ENCODE results near the gene NTNG1.

The NTNG1 gene

GRCh38 chr1:107264007-107264406, 123.2 kb downstream of the NTNG1 start:
- Histone ChIP-seq H3K4me3 (ENCODE audit: low read depth in 1 of 2, low read length in 2 of 2) (no peak overlapping the region), H3K4me1 (ENCODE audit: control insufficient read depth in 1 of 2, insufficient read depth in 2 of 2, low read length in 2 of 2) (no peaks in the 10 kb centered on the region), H3K27ac (ENCODE audit: low read length) (no peak overlapping the region), H3K27me3 (ENCODE audit: low read depth, low read length) (no peaks in the 10 kb centered on the region), H3K36me3 (ENCODE audit: control insufficient read depth in 1 of 2, insufficient read depth in 2 of 2, low read length in 2 of 2) (no peaks in the 10 kb centered on the region), H3K9me3 (ENCODE audit: control insufficient read depth in 1 of 2, low read length in 2 of 2) (no peaks in the 10 kb centered on the region)

DNA sequence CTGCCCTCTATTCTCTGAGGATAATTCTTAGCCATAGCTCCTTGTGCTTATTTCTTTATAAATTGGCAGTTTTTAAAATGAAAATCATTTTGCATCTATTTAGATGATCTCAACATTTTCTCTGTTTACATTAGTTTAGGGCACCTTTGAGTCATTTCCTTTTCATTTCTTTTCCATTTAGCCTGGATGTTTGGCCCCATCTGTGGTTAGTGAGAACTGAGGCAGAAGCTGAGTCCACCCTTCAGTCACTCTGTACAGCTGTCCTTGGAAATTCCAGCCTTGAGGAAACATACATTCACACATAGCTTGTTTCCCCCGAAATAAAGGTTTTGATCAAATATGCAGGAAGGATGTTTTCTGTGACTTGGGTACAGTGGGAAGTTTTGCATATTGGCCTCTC, 123.7 kb downstream of the NTNG1 start:
- Histone ChIP-seq H3K27ac (ENCODE audit: low read length) (no peak overlapping the region), H3K4me3 (ENCODE audit: low read depth in 1 of 2, low read length in 2 of 2) (no peak overlapping the region), H3K9me3 (ENCODE audit: control insufficient read depth in 1 of 2, low read length in 2 of 2) (no peaks in the 10 kb centered on the region), H3K27me3 (ENCODE audit: low read depth, low read length) (no peaks in the 10 kb centered on the region), H3K36me3 (ENCODE audit: control insufficient read depth in 1 of 2, insufficient read depth in 2 of 2, low read length in 2 of 2) (no peaks in the 10 kb centered on the region), H3K4me1 (ENCODE audit: control insufficient read depth in 1 of 2, insufficient read depth in 2 of 2, low read length in 2 of 2) (no peaks in the 10 kb centered on the region)

- H3K4me1 ChIP-seq (ENCODE audit: control insufficient read depth in 1 of 2, insufficient read depth in 2 of 2, low read length in 2 of 2): no peaks in the 10 kb centered on the region
- H3K27ac ChIP-seq (ENCODE audit: low read length): no peak overlapping the region
- no peaks in the 10 kb centered on the region for H3K36me3 ChIP-seq (ENCODE audit: control insufficient read depth in 1 of 2, insufficient read depth in 2 of 2, low read length in 2 of 2)
- no peak overlapping the region for H3K4me3 ChIP-seq (ENCODE audit: low read depth in 1 of 2, low read length in 2 of 2)
- H3K27me3 ChIP-seq (ENCODE audit: low read depth, low read length): no peaks in the 10 kb centered on the region
- no peaks in the 10 kb centered on the region for H3K9me3 ChIP-seq (ENCODE audit: control insufficient read depth in 1 of 2, low read length in 2 of 2)
These were observed 126.7 kb downstream of the NTNG1 start for GRCh38 chr1:107267489-107267888.

- H3K27me3 ChIP-seq (ENCODE audit: low read depth, low read length): no peaks in the 10 kb centered on the region
- no peaks in the 10 kb centered on the region for H3K9me3 ChIP-seq (ENCODE audit: control insufficient read depth in 1 of 2, low read length in 2 of 2)
- no peaks in the 10 kb centered on the region for H3K4me1 ChIP-seq (ENCODE audit: control insufficient read depth in 1 of 2, insufficient read depth in 2 of 2, low read length in 2 of 2)
- no peaks in the 10 kb centered on the region for H3K36me3 ChIP-seq (ENCODE audit: control insufficient read depth in 1 of 2, insufficient read depth in 2 of 2, low read length in 2 of 2)
- no peak overlapping the region for H3K27ac ChIP-seq (ENCODE audit: low read length)
- no peak overlapping the region for H3K4me3 ChIP-seq (ENCODE audit: low read depth in 1 of 2, low read length in 2 of 2)
These were observed 131.5 kb downstream of the NTNG1 start for GRCh38 chr1:107272321-107272720.

DNA sequence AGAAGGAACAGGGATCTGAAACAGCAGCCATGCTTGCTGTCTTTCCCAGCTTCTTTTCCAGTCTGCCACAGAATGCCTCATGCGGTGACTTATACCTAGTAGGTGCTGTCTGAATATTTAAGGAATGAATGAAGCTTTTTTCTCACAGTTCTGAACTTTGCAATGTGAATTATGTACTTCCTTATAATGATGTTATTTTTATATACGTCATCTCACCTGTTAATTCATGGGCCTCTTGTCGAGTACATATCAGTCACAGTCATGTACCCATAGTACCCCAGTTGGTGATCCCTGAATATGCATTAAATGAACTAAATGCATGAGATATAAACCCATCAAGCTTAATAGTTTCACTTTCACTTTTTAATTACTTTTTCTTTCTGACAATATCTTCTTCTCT, 132.7 kb downstream of the NTNG1 start:
- Histone ChIP-seq H3K27me3 (ENCODE audit: low read depth, low read length) (no peaks in the 10 kb centered on the region), H3K27ac (ENCODE audit: low read length) (no peak overlapping the region), H3K9me3 (ENCODE audit: control insufficient read depth in 1 of 2, low read length in 2 of 2) (no peaks in the 10 kb centered on the region), H3K36me3 (ENCODE audit: control insufficient read depth in 1 of 2, insufficient read depth in 2 of 2, low read length in 2 of 2) (no peaks in the 10 kb centered on the region), H3K4me3 (ENCODE audit: low read depth in 1 of 2, low read length in 2 of 2) (no peak overlapping the region), H3K4me1 (ENCODE audit: control insufficient read depth in 1 of 2, insufficient read depth in 2 of 2, low read length in 2 of 2) (no peaks in the 10 kb centered on the region)

- Histone ChIP-seq H3K9me3 (ENCODE audit: control insufficient read depth in 1 of 2, low read length in 2 of 2) (no peaks in the 10 kb centered on the region), H3K36me3 (ENCODE audit: control insufficient read depth in 1 of 2, insufficient read depth in 2 of 2, low read length in 2 of 2) (no peaks in the 10 kb centered on the region), H3K27ac (ENCODE audit: low read length) (no peak overlapping the region), H3K27me3 (ENCODE audit: low read depth, low read length) (no peaks in the 10 kb centered on the region), H3K4me3 (ENCODE audit: low read depth in 1 of 2, low read length in 2 of 2) (no peak overlapping the region), H3K4me1 (ENCODE audit: control insufficient read depth in 1 of 2, insufficient read depth in 2 of 2, low read length in 2 of 2) (no peaks in the 10 kb centered on the region)
These were observed 133.4 kb downstream of the NTNG1 start for GRCh38 chr1:107274227-107274626.

DNA sequence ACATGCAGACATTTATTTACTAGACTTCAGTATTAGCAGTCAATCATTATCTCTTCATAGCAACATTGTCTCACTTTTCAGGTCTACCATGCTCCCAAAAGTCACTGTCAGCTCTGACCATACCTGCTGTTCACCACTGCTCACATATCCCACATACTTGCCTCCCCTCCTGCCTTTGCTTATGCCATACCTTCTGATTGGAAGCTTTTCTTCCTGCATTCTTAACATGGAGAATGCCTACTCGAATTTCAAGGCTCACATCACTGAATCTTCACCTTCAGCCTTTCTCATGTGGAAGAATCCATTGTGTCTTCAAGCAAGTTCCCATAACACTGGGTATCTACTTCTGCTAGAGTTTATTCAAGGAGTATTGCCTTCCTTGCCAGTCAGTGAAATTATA, 135.4 kb downstream of the NTNG1 start:
- Histone ChIP-seq H3K27me3 (ENCODE audit: low read depth, low read length) (no peaks in the 10 kb centered on the region), H3K4me1 (ENCODE audit: control insufficient read depth in 1 of 2, insufficient read depth in 2 of 2, low read length in 2 of 2) (no peaks in the 10 kb centered on the region), H3K36me3 (ENCODE audit: control insufficient read depth in 1 of 2, insufficient read depth in 2 of 2, low read length in 2 of 2) (no peaks in the 10 kb centered on the region), H3K4me3 (ENCODE audit: low read depth in 1 of 2, low read length in 2 of 2) (no peak overlapping the region), H3K9me3 (ENCODE audit: control insufficient read depth in 1 of 2, low read length in 2 of 2) (no peaks in the 10 kb centered on the region), H3K27ac (ENCODE audit: low read length) (no peak overlapping the region)

DNA sequence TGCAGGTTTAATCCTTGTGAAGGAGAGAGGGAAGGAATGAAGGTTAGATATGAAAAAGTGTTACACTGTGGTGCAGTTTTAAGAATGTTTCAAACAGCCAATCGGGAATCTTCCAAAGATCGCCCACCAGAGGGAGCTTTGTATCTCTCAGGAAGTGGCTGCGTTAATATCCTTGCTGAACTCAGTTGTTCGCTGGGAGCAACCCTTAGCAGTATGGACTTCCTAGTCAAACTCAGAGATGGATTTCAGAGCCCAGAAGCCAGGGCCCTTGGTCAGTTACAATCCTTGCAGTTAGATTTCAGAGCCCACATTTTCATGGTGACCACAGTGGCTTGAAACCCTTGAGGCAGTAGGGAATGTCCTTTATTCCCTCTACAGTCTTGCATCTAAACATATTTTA, 136.2 kb downstream of the NTNG1 start:
- Histone ChIP-seq H3K9me3 (ENCODE audit: control insufficient read depth in 1 of 2, low read length in 2 of 2) (no peaks in the 10 kb centered on the region), H3K4me3 (ENCODE audit: low read depth in 1 of 2, low read length in 2 of 2) (no peak overlapping the region), H3K4me1 (ENCODE audit: control insufficient read depth in 1 of 2, insufficient read depth in 2 of 2, low read length in 2 of 2) (no peaks in the 10 kb centered on the region), H3K27me3 (ENCODE audit: low read depth, low read length) (no peaks in the 10 kb centered on the region), H3K27ac (ENCODE audit: low read length) (no peak overlapping the region), H3K36me3 (ENCODE audit: control insufficient read depth in 1 of 2, insufficient read depth in 2 of 2, low read length in 2 of 2) (no peaks in the 10 kb centered on the region)

DNA sequence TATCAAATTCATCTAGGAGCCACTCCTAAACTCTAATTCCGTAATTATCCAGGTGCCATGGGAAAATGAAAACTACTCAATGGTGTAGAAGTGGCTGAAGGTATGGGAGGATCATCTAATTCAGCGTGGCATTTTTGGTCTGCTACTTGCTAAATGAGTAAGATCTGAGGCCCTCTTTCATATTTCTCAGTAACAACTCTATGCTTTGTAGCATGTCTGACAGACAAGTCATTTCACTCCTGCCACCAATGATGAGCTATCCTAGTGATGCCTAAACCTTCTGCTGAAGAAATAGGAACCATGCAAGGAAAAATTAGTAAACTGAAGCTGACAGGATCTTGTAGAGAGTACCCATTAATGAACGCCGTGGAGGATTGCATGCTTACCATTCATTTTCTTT, 145.3 kb downstream of the NTNG1 start:
- H3K4me1 ChIP-seq (ENCODE audit: control insufficient read depth in 1 of 2, insufficient read depth in 2 of 2, low read length in 2 of 2): no peaks in the 10 kb centered on the region
- no peaks in the 10 kb centered on the region for H3K36me3 ChIP-seq (ENCODE audit: control insufficient read depth in 1 of 2, insufficient read depth in 2 of 2, low read length in 2 of 2)
- no peaks in the 10 kb centered on the region for H3K9me3 ChIP-seq (ENCODE audit: control insufficient read depth in 1 of 2, low read length in 2 of 2)
- no peaks in the 10 kb centered on the region for H3K27me3 ChIP-seq (ENCODE audit: low read depth, low read length)
- no peak overlapping the region for H3K4me3 ChIP-seq (ENCODE audit: low read depth in 1 of 2, low read length in 2 of 2)
- H3K27ac ChIP-seq (ENCODE audit: low read length): no peak overlapping the region

DNA sequence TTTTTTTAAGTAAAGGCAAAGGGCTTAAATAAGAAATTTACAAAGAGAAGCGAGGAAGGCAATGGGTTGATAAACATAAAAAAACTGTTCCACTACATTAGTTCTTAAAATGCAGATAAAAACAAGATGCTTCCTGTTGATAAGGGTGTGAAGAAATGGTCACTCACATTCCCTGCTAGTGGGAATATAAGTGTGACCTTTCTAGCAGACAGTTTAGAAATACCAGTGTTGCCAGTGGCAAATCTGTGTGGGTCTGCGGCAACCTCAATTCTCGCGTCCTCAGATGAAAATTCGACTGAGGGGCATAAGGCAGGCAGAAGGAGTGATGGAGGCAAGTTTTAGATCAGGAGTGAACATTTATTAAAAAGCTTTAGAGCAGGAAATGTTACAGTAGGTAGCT, 151.1 kb downstream of the NTNG1 start:
- Histone ChIP-seq H3K9me3 (ENCODE audit: control insufficient read depth in 1 of 2, low read length in 2 of 2) (no peaks in the 10 kb centered on the region), H3K4me1 (ENCODE audit: control insufficient read depth in 1 of 2, insufficient read depth in 2 of 2, low read length in 2 of 2) (no peaks in the 10 kb centered on the region), H3K4me3 (ENCODE audit: low read depth in 1 of 2, low read length in 2 of 2) (no peak overlapping the region), H3K36me3 (ENCODE audit: control insufficient read depth in 1 of 2, insufficient read depth in 2 of 2, low read length in 2 of 2) (no peaks in the 10 kb centered on the region), H3K27me3 (ENCODE audit: low read depth, low read length) (no peaks in the 10 kb centered on the region), H3K27ac (ENCODE audit: low read length) (no peak overlapping the region)

- H3K27ac ChIP-seq (ENCODE audit: low read length): no peak overlapping the region
- no peaks in the 10 kb centered on the region for H3K4me1 ChIP-seq (ENCODE audit: control insufficient read depth in 1 of 2, insufficient read depth in 2 of 2, low read length in 2 of 2)
- H3K4me3 ChIP-seq (ENCODE audit: low read depth in 1 of 2, low read length in 2 of 2): no peak overlapping the region
- H3K36me3 ChIP-seq (ENCODE audit: control insufficient read depth in 1 of 2, insufficient read depth in 2 of 2, low read length in 2 of 2): no peaks in the 10 kb centered on the region
- no peaks in the 10 kb centered on the region for H3K27me3 ChIP-seq (ENCODE audit: low read depth, low read length)
- no peaks in the 10 kb centered on the region for H3K9me3 ChIP-seq (ENCODE audit: control insufficient read depth in 1 of 2, low read length in 2 of 2)
These were observed 153.2 kb downstream of the NTNG1 start for GRCh38 chr1:107293901-107294613.

- H3K9me3 ChIP-seq (ENCODE audit: control insufficient read depth in 1 of 2, low read length in 2 of 2): no peaks in the 10 kb centered on the region
- no peak overlapping the region for H3K27ac ChIP-seq (ENCODE audit: low read length)
- no peak overlapping the region for H3K4me3 ChIP-seq (ENCODE audit: low read depth in 1 of 2, low read length in 2 of 2)
- H3K4me1 ChIP-seq (ENCODE audit: control insufficient read depth in 1 of 2, insufficient read depth in 2 of 2, low read length in 2 of 2): no peaks in the 10 kb centered on the region
- no peaks in the 10 kb centered on the region for H3K36me3 ChIP-seq (ENCODE audit: control insufficient read depth in 1 of 2, insufficient read depth in 2 of 2, low read length in 2 of 2)
- H3K27me3 ChIP-seq (ENCODE audit: low read depth, low read length): no peaks in the 10 kb centered on the region
These were observed 153.8 kb downstream of the NTNG1 start for GRCh38 chr1:107294686-107295085.
